Breast epithelium (tissue), 4 donors: Measurements from ENCODE around the gene NUPR2. TPM values are rescaled to one million over a fixed set of nuclear protein-coding genes. Genes with fewer than 3 reads are reported as not detected.
"Not testable (repeated sequence)": the region's sequence is repeated elsewhere in the genome, so short reads cannot be mapped to it uniquely, and the experiment has no call there.

Experiments used
- DNase-seq, 2 donors: peaks; one replicate each; pipeline ENCODE4 v3.0.0-alpha.2; 2019; ENCODE audit warnings: low spot score in 2 of 2
- H3K27ac ChIP-seq, 2 donors: fragments of 200-600 bp; sonication (generic) in 1 of 2; one replicate each; pipeline ENCODE4 v1.5.1; 2016 to 2019; ENCODE audit warnings: mild to moderate bottlenecking in 1 of 2
- H3K27me3 ChIP-seq, 2 donors: fragments of 200-600 bp; sonication (generic) in 1 of 2; one replicate each; pipeline versions ENCODE4 v1.5.1 to v1.6.0; 2017 to 2019; ENCODE audit warnings: control low read depth in 1 of 2, mild to moderate bottlenecking in 1 of 2
- H3K36me3 ChIP-seq: fragments of 200-600 bp; one replicate; pipeline ENCODE4 v1.5.1; 2019
- H3K4me1 ChIP-seq, 2 donors: fragments of 200-600 bp; sonication (generic); one replicate each; pipeline ENCODE4 v1.5.1; 2016 to 2019; ENCODE audit warnings: control low read depth in 1 of 2
- H3K4me3 ChIP-seq, 3 donors: fragments of 200-600 bp; sonication (generic); 1 replicate in 2 of 3; 2 replicates in 1 of 3; pipeline ENCODE4 v1.5.1; 2016 to 2019; ENCODE audit warnings: mild to moderate bottlenecking in 3 of 3, moderate library complexity in 2 of 3
- H3K9me3 ChIP-seq, 2 donors: fragments of 200-600 bp; sonication (generic) in 1 of 2; one replicate each; pipeline ENCODE4 v1.5.1; 2016 to 2019; ENCODE audit warnings: control low read depth in 1 of 2
- POLR2A ChIP-seq: fragments of 450-650 bp; IDR thresholded peaks from one replicate; pipeline ENCODE4 v1.6.1; 2016; ENCODE audit warnings: antibody characterized with exemption, mild to moderate bottlenecking, moderate library complexity
- POLR2AphosphoS5 ChIP-seq, 3 donors: sonication (generic); formaldehyde crosslinking; IDR thresholded peaks; one replicate each; pipeline ENCODE4 v1.6.1; 2017; ENCODE audit warnings: antibody characterized with exemption in 3 of 3
- intact Hi-C: fragments of 100-400 bp; cut with DNase I; formaldehyde crosslinking; loops from one replicate; pipeline ENCODE4 v1.15.1; 2023; ENCODE audit warnings: low total_unique reads
- total RNA-seq, 3 donors: library from RNA; depleted of rRNA; stranded (reverse); fragments of >200 nt; gene quantifications; one replicate each; pipeline ENCODE4 v1.1.0, GENCODE V29; 2016
- TF ChIP-seq, protein P1 (sequence below), 3 donors: fragments of 450-650 bp; IDR thresholded peaks; one replicate each; pipeline ENCODE4 v1.5.1; 2016 to 2017; ENCODE audit warnings: antibody characterized with exemption in 3 of 3, mild to moderate bottlenecking in 3 of 3, moderate library complexity in 3 of 3

NUPR2 gene
- total RNA-seq, 3 donors from 2014 or later = 5.2 to 10.1 TPM; not detected in 1

DNA sequence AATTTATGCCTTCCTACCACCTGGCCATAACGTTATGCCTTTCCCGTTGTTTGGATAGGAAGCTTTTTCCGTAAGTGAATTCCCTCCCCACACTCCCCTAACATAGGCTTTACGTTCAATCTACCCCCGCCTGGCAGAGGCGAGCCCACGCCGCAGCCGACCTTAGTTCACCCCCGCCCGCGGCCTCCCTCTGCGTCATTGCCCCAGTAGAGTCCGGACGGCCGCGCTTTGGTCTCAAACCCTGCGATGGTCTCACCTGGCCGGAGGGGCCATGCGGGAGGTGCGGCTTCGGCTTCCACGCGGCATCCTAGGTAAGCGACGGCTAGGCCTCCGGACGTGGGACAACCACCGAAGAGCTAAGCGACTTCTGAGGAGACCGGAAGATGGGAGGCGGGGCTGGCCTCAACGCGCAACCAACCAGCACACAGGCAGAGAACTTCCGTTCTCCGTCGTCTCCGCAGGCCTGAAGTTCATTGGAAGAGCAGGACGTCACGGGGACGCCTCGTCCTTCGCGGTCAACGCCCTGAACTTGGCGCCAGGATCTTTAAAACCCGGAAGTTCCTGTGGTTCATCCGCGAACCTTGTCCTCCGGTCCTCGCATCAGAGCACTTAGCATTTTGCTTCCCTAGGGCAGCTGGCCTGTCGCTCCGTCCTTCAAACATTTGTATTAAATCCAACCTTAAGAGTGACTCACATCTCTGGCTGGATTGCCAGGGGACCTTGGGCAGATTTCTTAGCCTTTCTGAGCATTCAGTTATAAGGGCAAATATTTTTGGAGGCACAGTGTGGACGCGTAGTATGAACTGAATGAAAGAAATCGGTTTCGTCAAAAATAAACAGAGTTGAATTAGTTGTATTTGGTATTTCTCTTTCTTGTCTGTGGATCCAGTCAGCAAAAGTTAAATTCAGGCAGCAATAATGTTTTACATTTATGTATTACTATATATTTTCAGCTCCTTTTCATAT, 9.8 kb downstream of the NUPR2 start, which contains the start of gene CHCHD2:
Gene CHCHD2, minus strand, starts transcription at position 369 of the 966 bp plus-strand sequence. Its CDS starts 63 bp downstream, at position 306.
- Histone ChIP-seq H3K27me3 (no peaks in the 10 kb centered on the region), H3K27ac (peak within 1 kb of the TSS; percentile 93 to 96), H3K9me3 (no peaks in the 10 kb centered on the region), H3K4me3 (peak within 1 kb of the TSS; percentile 87 to 89 (median 87)), H3K4me1 (no peaks in the 10 kb centered on the region), H3K36me3 (no peaks in the 10 kb centered on the region)
- peak; percentile 95 to 98 for DNase-seq
- intact Hi-C loops = no loop called here
- TF ChIP-seq POLR2AphosphoS5 (IDR thresholded peaks at IDR 0.05) (peak; percentile 93 to 99 (median 96)), POLR2A (peak; percentile 88)
- TF ChIP-seq, protein P1, sequence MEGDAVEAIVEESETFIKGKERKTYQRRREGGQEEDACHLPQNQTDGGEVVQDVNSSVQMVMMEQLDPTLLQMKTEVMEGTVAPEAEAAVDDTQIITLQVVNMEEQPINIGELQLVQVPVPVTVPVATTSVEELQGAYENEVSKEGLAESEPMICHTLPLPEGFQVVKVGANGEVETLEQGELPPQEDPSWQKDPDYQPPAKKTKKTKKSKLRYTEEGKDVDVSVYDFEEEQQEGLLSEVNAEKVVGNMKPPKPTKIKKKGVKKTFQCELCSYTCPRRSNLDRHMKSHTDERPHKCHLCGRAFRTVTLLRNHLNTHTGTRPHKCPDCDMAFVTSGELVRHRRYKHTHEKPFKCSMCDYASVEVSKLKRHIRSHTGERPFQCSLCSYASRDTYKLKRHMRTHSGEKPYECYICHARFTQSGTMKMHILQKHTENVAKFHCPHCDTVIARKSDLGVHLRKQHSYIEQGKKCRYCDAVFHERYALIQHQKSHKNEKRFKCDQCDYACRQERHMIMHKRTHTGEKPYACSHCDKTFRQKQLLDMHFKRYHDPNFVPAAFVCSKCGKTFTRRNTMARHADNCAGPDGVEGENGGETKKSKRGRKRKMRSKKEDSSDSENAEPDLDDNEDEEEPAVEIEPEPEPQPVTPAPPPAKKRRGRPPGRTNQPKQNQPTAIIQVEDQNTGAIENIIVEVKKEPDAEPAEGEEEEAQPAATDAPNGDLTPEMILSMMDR (IDR thresholded peaks at IDR 0.05) = peak in 2 of 3 donors; percentile 10 to 20

GRCh38 chr7:56105508-56105907, 10.7 kb downstream of the NUPR2 start:
- Histone ChIP-seq H3K9me3 (no peaks in the 10 kb centered on the region), H3K27me3 (no peaks in the 10 kb centered on the region), H3K27ac (peak overlapping the region; percentile 93 to 96), H3K4me1 (no peaks in the 10 kb centered on the region), H3K4me3 (peak overlapping the region; percentile 87 to 89 (median 87)), H3K36me3 (no peaks in the 10 kb centered on the region)
- no peak for DNase-seq
- intact Hi-C loops = no loop called here
- TF ChIP-seq POLR2A = no peak
- TF ChIP-seq POLR2AphosphoS5 (IDR thresholded peaks at IDR 0.05) = no peak
- TF ChIP-seq, protein P1 (IDR thresholded peaks at IDR 0.05) = no peak

DNA sequence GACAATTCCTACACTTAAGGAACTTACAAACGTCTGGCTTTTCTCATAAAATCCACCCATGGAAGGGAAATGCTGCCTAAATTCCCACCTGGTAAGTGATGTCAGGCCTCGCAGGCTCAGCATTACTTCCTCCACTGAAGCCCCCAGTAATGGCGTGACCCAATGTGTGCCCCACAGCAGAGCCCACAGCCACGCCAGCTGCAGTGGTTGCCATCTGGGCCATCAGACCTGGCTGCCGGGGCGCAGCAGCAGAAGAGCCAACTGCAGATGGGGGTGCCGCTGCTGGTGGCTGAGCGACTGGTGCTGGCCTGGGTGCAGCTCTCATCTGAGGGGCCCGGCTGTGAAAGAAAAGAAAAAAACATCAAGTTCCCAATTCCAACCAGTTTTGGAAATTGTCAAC, 12.1 kb downstream of the NUPR2 start:
- DNase-seq, H3K36me3 ChIP-seq: not testable (repeated sequence)

DNA sequence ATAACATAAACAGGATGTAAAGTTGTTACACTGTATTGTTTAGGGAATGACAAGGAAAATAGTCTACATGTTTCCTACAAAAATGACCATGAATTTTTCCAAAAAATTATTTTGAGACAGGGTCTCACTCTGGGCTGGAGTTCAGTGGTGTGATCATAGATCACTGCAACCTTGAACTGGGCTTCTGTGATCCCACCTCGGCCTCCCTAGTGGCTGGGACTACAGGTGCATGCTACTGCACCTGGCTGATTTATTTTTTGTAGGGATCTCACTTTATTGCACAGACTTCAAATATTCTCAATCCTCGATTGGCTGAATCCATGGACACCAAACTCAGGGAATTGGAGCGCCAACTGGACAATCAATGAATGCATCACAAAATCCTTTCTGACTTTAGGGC, 16.6 kb downstream of the NUPR2 start:
- no peaks in the 10 kb centered on the region for H3K9me3 ChIP-seq
- H3K4me3 ChIP-seq = no peak overlapping the region
- no peak overlapping the region for H3K27ac ChIP-seq
- DNase-seq = no peak
- no peaks in the 10 kb centered on the region for H3K4me1 ChIP-seq
- no peak for TF ChIP-seq POLR2AphosphoS5 (IDR thresholded peaks at IDR 0.05)
- TF ChIP-seq POLR2A = no peak
- TF ChIP-seq, protein P1 (IDR thresholded peaks at IDR 0.05) = no peak
- no peaks in the 10 kb centered on the region for H3K36me3 ChIP-seq
- intact Hi-C loops = no loop called here
- H3K27me3 ChIP-seq = no peaks in the 10 kb centered on the region

More for the DNA sequence above, 12.1 kb downstream of the NUPR2 start:
- H3K27me3 ChIP-seq, H3K4me3 ChIP-seq, H3K4me1 ChIP-seq, H3K27ac ChIP-seq, intact Hi-C loops, H3K9me3 ChIP-seq: not testable (repeated sequence)

GRCh38 chr7:56098187-56099008, 17.8 kb downstream of the NUPR2 start:
- intact Hi-C loops, H3K27me3 ChIP-seq, DNase-seq, H3K36me3 ChIP-seq, H3K9me3 ChIP-seq, H3K4me3 ChIP-seq, H3K4me1 ChIP-seq: not testable (repeated sequence)
- H3K27ac ChIP-seq = peak overlapping the region in 1 of 2 donors; percentile 8
